Skin of body (tissue), 2 donors: ENCODE results near the gene RABIF. TPM values are rescaled to one million over a fixed set of nuclear protein-coding genes. Genes with fewer than 3 reads are reported as not detected.

Source experiments
- DNase-seq: peaks from one replicate; lab custom pipeline; 2025; lab: John Stamatoyannopoulos, UW
- total RNA-seq: library from RNA; depleted of rRNA; stranded (reverse); fragments of >200 nt; gene quantifications from one replicate; pipeline ENCODE4 v1.2.3, GENCODE V29; 2014

The RABIF gene
- total RNA-seq, 1 donor from 2014 or later: 4.8 TPM

- no peak for DNase-seq
These were observed 15.9 kb downstream of the RABIF start for GRCh38 chr1:202873026-202873425.

- DNase-seq: no peak
These were observed 17.6 kb downstream of the RABIF start for GRCh38 chr1:202871367-202871766.

- DNase-seq: no peak
These were observed 26.0 kb downstream of the RABIF start for GRCh38 chr1:202862679-202863560.

GRCh38 chr1:202861420-202862132 is 27.4 kb downstream of the RABIF start:
- peak; percentile 53 for DNase-seq

GRCh38 chr1:202860744-202861419 is 28.1 kb downstream of the RABIF start:
- no peak for DNase-seq

GRCh38 chr1:202858789-202859414 is 30.0 kb downstream of the RABIF start:
- DNase-seq: no peak

- DNase-seq: peak; percentile 4
These were observed 30.6 kb downstream of the RABIF start for GRCh38 chr1:202858331-202858730.

- DNase-seq: no peak
These were observed 31.8 kb downstream of the RABIF start for GRCh38 chr1:202857136-202857610.

GRCh38 chr1:202856014-202856413 is 32.9 kb downstream of the RABIF start:
- DNase-seq: no peak

GRCh38 chr1:202854787-202855186 is 34.2 kb downstream of the RABIF start:
- no peak for DNase-seq

GRCh38 chr1:202852163-202852904 is 36.6 kb downstream of the RABIF start:
- DNase-seq: no peak

- DNase-seq: no peak
These were observed 38.2 kb downstream of the RABIF start for GRCh38 chr1:202850593-202851362.

- no peak for DNase-seq
These were observed 40.8 kb downstream of the RABIF start for GRCh38 chr1:202848191-202848542.

- no peak for DNase-seq
These were observed 44.0 kb downstream of the RABIF start for GRCh38 chr1:202844935-202845334.

GRCh38 chr1:202844259-202844658 is 44.7 kb downstream of the RABIF start:
- DNase-seq: no peak

GRCh38 chr1:202843081-202843480 is 45.9 kb downstream of the RABIF start:
- no peak for DNase-seq

GRCh38 chr1:202837746-202838262 is 51.1 kb downstream of the RABIF start:
- DNase-seq: no peak

GRCh38 chr1:202836623-202837403 is 52.1 kb downstream of the RABIF start:
- DNase-seq: no peak

- DNase-seq: no peak
These were observed 53.3 kb downstream of the RABIF start for GRCh38 chr1:202835548-202836072.
